ENCODE results near the gene AAK1. TPM values are rescaled to one million over a fixed set of nuclear protein-coding genes. Genes with fewer than 3 reads are reported as not detected.
"Not testable (repeated sequence)": the region's sequence is repeated elsewhere in the genome, so short reads cannot be mapped to it uniquely, and the experiment has no call there.

The AAK1 gene
- total RNA-seq, 3 donors from 2014 or later = 37.9 to 54.0 (median 44.9) TPM

- Histone ChIP-seq H3K27ac (no peak overlapping the region), H3K36me3 (peaks cover 6% of the 10 kb centered on the region), H3K27me3 (no peaks in the 10 kb centered on the region), H3K4me1 (no peaks in the 10 kb centered on the region), H3K4me3 (no peak overlapping the region), H3K9me3 (no peaks in the 10 kb centered on the region)
- no peak for DNase-seq (ENCODE audit: low spot score in 2 of 2)
- TF ChIP-seq POLR2AphosphoS5 (IDR thresholded peaks at IDR 0.05) (no peak), CTCF (IDR thresholded peaks at IDR 0.05) (no peak), POLR2A (IDR thresholded peaks at IDR 0.05) (no peak)
- intact Hi-C loops (cut with DNase I; ENCODE audit: low total_unique reads) = no loop called here
Observed at GRCh38 chr2:69429491-69430183, 213.9 kb downstream of the AAK1 start.

GRCh38 chr2:69428981-69429380, 214.6 kb downstream of the AAK1 start:
- intact Hi-C loops (cut with DNase I; ENCODE audit: low total_unique reads) = no loop called here
- Histone ChIP-seq H3K27me3 (no peaks in the 10 kb centered on the region), H3K4me3 (no peak overlapping the region), H3K27ac (no peak overlapping the region), H3K4me1 (no peaks in the 10 kb centered on the region), H3K9me3 (no peaks in the 10 kb centered on the region), H3K36me3 (peaks cover 6% of the 10 kb centered on the region)
- DNase-seq (ENCODE audit: low spot score in 2 of 2) = no peak
- TF ChIP-seq POLR2A (IDR thresholded peaks at IDR 0.05) (no peak), CTCF (IDR thresholded peaks at IDR 0.05) (no peak), POLR2AphosphoS5 (IDR thresholded peaks at IDR 0.05) (no peak)

GRCh38 chr2:69424419-69424818, 219.1 kb downstream of the AAK1 start:
- DNase-seq (ENCODE audit: low spot score in 2 of 2) = no peak

GRCh38 chr2:69422198-69422597, 221.3 kb downstream of the AAK1 start:
- H3K27ac ChIP-seq = no peak overlapping the region
- intact Hi-C loops (cut with DNase I; ENCODE audit: low total_unique reads) = no loop called here
- TF ChIP-seq POLR2A (IDR thresholded peaks at IDR 0.05) = no peak
- TF ChIP-seq CTCF (IDR thresholded peaks at IDR 0.05) = no peak
- TF ChIP-seq POLR2AphosphoS5 (IDR thresholded peaks at IDR 0.05) = no peak
- no peaks in the 10 kb centered on the region for H3K4me1 ChIP-seq
- peaks cover 6% of the 10 kb centered on the region for H3K36me3 ChIP-seq
- no peaks in the 10 kb centered on the region for H3K27me3 ChIP-seq
- no peak for DNase-seq (ENCODE audit: low spot score in 2 of 2)
- no peak overlapping the region for H3K4me3 ChIP-seq
- no peaks in the 10 kb centered on the region for H3K9me3 ChIP-seq

More at GRCh38 chr2:69424419-69424818, 219.1 kb downstream of the AAK1 start:
- TF ChIP-seq POLR2A (IDR thresholded peaks at IDR 0.05) = no peak
- TF ChIP-seq CTCF (IDR thresholded peaks at IDR 0.05) = no peak
- TF ChIP-seq POLR2AphosphoS5 (IDR thresholded peaks at IDR 0.05) = no peak
- Histone ChIP-seq H3K27ac (no peak overlapping the region), H3K4me3 (no peak overlapping the region), H3K36me3 (peaks cover 12% of the 10 kb centered on the region), H3K4me1 (no peaks in the 10 kb centered on the region), H3K9me3 (no peaks in the 10 kb centered on the region), H3K27me3 (no peaks in the 10 kb centered on the region)
- intact Hi-C loops (cut with DNase I; ENCODE audit: low total_unique reads) = no loop called here

- H3K27me3 ChIP-seq; DNase-seq (ENCODE audit: low spot score in 2 of 2); intact Hi-C loops (cut with DNase I; ENCODE audit: low total_unique reads); H3K4me3 ChIP-seq; H3K36me3 ChIP-seq; H3K4me1 ChIP-seq; H3K27ac ChIP-seq; H3K9me3 ChIP-seq: not testable (repeated sequence)
Observed at GRCh38 chr2:69419111-69419510, 224.4 kb downstream of the AAK1 start.

All from breast epithelium (tissue), 4 donors.